Activated CD8-positive, alpha-beta memory T cell treated with anti-CD3 and anti-CD28 coated beads for 24 hours (primary cell): Measurements from ENCODE around the gene NFATC1.

Experiments
- DNase-seq: peaks from one replicate; pipeline ENCODE4 v3.0.0-alpha.2; 2020

Gene NFATC1

DNA sequence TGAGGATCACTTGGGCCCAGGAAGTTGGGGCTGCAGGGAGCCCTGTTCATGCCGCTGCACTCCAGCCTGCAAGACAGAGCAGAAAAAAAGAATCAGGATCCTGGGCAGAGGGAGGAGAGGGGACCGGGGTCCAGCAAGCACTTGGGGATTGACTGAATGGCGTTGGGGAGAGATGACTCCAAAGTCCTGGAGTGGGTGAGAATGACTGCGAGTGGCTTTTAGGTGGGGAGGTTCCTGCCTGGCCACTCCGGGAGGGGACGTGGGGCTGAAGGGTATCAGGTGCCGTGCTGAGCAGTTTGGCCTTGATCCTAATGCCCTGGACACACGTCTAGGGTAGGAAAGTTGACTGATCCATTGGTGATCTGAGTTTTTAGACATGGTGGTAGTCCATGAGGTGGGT is 3.5 kb upstream of the NFATC1 start:
- no peak for DNase-seq

DNA sequence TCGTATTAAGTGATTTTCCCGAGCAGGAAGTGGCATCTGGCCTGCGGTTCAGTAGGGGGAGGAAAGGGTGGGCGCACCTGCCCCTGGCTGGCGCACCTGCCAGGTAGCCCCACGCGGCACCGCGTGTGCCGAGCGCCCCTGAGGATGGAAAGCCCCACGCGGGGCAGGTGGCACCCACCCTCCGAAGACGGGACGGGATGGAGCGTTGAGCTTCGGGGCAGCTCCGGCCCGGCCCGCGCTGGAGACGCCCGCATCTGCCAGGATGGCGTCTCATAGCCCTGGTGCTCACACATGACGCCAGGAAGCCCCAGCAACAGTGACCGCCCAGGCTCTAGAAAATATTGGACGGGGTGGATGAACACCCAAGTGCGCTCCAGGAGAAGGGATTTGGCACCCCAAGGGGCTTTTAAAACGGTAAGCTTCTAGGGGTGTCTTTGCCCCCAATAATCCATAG is 2.5 kb upstream of the NFATC1 start:
- no peak for DNase-seq

GRCh38 chr18:79393635-79394533 is 1.8 kb upstream of the NFATC1 start:
- peak; percentile 75 for DNase-seq

- peak; percentile 87 for DNase-seq
These were observed 1.0 kb upstream of the NFATC1 start for GRCh38 chr18:79394534-79395307.

GRCh38 chr18:79395308-79395640 is 456 bp upstream of the NFATC1 start:
- DNase-seq: no peak

DNA sequence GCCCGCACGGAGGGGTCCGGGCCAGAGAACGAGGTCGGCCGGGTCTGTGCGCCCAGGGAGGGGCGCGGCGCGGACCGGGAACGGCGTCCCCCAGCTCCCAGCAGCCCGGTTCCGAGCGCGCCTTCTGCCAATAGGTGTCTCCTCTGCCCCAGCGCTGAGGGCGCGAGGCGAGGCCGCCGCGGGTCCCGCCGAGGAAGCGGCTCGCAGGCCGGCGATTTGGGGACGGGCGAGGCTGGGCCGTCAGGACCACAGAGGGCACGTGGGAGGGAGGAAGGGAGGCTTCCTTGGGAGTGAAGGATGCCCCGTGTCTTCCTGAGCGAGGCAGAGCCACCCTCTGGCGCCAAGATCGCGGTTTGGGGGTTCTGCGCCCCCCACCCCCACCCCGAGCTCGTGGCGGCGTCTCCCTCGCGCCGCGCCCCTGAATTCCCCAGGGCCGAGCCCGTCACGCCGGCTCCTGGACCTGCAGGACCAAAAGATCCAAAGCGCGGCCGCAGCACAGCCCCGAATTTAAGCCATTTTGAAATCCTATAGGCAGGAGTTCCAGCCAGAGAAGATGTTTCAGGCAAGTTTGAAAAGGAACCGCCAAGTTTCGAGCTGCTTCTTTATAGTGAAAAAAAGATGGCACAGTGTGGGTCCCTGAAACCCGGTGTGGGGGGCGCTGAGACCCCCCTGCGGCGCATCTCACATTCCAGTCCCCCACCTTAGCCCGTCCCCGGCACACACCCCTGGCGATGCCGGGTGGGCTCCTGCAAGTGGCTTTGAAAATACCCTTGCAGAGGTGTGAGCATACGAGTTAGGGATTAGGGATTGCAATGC is 909 bp downstream of the NFATC1 start:
- peak; percentile 80 for DNase-seq

DNA sequence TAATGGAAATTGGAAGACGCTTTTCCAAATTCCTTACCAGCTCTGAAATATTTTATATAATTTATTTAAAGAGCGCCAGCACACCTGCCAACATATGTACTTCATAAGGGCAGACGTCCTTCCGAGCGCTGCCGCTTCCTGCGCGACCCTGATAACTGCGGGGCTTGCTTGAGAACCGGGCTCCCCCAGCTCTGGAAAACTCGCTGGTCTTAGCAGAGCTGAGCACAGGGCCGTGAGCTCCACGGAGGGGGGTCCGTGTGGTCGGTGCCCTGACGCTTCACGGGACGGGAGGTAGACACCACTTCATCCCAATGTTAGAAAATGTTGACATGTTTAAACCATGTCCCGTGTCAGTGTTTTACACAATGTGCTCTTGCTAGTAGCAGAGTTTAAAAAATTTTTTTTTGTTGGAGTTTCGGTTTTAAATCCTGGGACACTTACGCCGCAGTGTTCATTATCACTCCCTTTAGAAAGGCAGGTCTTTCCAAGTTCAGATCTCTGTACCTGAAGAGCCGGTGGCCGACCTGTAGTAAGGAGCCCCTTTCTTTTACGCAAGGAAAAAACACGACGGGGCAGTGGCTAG is 1.6 kb downstream of the NFATC1 start:
- no peak for DNase-seq

DNA sequence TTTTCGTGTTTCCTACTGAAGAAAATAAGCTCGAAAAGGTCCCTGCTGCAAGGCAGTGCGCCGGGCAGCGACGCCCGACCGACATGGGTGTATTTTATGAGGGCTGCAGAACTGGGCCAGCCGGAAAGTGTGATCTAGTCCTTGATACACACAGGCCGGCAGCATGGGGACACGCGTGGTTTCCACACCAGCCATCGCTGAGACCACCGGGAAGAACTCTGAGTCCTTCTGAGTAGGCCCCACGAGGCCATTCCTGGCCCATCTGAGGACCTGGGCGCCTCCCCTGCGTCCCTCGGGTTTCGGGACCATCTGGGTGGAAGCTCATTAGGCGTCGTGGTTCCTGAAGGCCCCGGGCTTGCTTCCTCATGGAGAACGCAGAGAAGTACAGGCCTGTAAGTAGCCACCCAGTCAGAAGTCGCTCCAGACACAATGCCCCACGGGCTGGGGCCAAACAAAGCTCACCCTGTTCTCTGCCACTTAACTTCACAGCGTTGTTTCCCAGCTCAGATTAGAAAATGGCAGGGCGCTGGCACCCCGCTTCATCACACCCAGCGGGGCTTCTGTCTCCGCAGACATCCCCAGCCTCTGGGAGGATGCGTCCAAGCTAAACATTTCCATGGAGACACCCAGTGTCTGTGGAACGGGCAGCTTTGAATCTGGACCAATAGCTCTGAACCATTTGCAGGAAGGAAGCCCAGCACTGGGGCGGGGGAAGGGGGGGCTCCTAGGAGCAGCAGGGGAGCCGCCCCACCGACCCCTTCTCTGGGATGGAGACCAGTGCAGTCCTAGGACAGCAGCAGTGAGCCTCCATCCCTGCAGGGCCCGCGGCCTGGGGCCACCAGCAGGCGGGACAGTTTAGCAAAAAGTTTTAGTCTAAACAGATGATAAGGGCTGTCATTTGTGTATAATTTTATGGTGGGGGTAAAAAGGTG is 2.4 kb downstream of the NFATC1 start:
- DNase-seq: no peak

DNA sequence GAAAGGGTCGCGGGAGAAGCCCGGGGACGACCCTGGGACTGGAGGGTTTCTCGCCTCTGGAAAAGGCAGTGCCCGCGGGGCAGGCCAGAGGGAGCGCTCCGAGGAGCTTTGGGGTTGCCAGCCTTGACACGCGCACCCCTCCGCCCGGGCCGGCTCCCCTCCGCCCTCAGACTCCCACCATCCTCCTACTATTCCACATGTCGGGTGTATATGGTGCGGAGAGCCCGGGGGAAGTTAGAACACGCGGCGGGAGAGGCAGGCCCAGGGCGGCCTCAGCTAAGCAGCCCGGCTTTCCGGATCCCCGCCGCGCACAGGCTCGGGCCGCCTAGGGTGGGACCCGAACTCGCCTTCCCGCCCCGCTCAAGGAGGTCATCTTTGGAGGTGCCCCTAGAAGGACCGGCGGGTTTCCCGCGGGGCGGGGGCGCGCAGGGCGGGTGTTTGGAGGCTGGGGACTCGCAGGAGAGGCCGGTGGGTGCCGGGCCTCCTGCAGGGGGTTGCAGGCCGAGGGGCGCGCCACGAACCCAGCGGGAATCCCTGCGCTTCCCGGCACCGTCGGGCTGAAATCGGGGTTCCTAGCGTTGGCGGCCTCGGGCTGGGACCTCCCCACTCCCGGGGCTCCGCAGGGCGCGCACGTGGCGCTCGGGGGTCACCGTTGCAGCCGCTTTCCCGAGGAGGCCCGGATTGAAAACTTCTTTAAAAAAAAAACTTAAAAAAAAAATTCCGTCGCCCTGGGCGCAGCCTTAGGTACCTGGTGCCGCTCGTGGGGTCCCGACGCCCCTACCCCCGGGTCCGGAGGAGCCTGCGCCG is 3.7 kb downstream of the NFATC1 start:
- peak; percentile 76 for DNase-seq

GRCh38 chr18:79400091-79400590 is 4.4 kb downstream of the NFATC1 start:
- peak; percentile 81 for DNase-seq

GRCh38 chr18:79400591-79401381 is 5.1 kb downstream of the NFATC1 start:
- DNase-seq: peak; percentile 83

GRCh38 chr18:79401494-79402208 is 5.9 kb downstream of the NFATC1 start:
- no peak for DNase-seq

GRCh38 chr18:79402209-79402576 is 6.5 kb downstream of the NFATC1 start:
- DNase-seq: no peak

GRCh38 chr18:79402977-79403722 is 7.4 kb downstream of the NFATC1 start:
- DNase-seq: no peak

DNA sequence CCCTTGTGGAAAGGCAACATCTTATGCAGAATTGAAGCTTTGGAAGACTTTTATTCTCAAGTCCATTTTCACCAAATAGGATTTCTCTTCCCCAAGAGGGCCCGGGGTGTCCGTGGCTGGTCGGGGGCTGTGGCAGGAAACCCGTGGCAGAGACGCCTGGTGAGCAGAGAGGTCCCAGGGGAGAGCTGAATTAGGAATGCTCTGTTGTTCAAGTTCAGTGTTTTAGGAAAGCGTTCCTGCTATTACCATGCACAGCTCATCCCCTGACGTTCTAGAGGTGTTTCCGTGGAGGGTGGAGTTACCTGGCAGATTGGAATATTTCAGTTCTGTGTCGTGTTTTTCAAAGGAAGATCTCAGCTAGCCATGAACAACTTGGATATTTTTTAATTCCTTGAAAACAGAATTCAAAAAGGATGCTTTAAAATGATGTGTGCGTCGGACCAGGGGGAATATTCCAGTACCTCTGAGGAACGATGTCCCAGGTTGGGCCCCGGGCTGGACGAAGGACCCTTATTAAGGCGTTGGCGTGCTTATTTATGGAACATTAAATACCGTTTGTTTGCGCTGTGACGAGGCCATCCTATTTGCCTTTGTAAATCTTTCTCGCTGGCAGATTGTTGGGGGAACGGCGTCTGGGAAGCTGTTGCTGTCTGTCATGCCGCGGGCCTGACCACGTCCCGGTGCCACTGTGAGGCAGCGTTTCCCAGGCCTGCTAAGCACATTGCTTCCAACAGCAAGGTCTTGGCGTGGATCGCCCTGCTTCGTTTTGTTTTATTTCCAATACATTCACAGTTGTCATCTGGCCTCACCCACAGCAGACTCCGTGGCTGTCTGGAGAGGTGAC is 8.2 kb downstream of the NFATC1 start:
- no peak for DNase-seq

GRCh38 chr18:79404567-79404910 is 8.8 kb downstream of the NFATC1 start:
- DNase-seq: no peak

DNA sequence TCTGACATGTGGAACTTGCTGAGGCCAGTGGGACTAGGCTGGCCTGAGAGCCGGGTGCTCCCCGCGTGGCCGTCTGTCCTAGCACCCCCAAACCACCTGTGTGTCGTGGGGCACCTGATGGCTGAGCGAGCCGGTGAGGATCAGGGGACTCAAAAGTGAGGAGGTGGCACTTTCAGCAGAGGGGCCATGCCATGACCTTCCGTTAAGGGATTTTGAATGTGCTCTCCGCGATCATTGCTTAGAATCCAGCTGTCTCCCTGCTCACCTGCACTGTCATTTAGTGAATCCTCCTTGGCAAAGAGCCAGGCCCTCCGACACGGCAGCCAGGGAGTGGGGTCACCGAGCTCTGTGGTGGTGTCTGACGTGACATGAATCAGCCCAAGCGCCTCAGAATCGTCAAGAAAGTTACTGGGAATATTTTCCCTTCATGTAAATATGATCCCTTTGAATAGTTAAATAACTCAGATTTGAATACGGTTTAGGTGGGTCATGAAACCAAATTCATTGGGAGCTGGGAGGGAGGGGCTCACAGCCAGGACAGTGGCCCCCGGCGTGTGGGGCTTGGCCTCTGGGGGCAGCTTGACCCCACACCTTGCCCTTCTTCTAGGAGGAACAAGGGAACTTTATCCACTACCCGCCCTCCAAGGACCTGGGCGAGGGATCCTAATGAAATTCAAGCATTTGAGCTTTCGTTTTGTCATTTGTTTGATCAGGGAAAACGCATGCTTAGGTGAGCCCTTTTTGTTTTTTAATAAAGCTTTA is 9.5 kb downstream of the NFATC1 start:
- DNase-seq: no peak
